ENCODE results near the gene FBXL17.

FBXL17 gene

DNA sequence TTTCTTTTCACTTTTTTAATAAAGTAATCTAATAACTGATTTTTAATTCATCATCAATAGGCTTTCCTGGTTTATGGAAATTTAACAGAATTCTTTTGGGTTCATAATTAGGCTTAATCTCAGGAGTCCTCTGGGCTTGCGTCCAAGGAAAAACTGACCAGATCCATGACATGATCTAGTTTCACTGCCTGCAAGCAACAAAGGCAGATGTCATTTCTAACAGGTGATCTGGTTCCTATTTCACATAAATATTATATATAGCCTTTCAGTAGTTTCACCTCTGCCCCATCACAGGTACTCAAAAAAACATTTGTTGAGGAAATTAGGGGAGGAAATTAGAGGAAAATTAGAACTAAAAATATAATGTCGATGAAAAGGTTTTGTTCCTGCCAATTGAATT lies 126.4 kb downstream of the FBXL17 start:
- in situ Hi-C loops (cut with MboI; ENCODE audit: low sequenced_read_pairs) = no loop called here

DNA sequence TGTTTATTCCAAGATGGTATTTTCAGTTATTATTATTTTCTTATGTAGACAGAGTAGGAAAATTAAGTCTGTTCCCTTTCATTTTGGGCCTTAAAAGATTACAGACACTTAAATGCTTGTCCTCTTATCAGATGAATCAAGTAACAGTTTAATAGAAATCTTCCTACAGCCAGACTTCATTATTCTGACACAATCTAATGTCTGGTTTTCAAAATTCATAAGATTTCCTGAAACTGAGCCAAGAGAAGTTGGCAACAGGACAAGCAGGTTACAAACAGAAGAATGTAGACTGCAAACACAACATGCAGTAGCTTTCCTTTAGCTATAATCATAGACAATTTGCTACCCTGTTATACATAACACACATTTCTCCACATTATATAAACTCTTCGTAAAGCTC lies 130.5 kb downstream of the FBXL17 start:
- in situ Hi-C loops (cut with MboI; ENCODE audit: low sequenced_read_pairs) = no loop called here

DNA sequence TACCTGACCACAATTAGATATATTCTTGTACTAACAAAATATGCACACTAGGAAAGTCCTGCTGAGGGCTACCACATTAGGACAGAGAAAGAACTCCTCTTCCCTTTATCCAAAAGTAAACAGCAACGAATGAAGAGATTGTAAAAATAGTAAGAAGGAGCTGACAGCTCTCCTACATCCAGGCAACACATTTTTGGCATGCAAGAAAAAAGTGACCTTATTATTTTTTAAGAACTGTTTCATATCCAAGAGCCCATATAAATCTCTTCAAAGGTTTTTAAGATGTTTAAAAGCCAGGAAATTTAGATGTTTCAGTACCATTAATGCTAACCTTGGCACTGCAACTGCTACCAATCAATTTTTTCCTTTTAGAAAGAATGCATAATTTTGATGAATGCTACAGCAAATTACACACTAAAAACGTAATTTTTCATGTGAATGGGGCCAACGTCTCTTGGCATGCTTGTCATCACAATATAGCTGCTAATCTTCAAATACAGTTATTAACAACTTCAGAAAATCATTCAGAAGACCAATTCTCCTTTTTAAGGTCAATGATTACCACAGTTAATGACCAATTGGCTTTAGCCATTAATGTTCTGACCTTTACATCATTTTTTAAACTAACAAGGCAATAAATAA lies 132.0 kb downstream of the FBXL17 start:
- in situ Hi-C loops (cut with MboI; ENCODE audit: low sequenced_read_pairs) = no loop called here

DNA sequence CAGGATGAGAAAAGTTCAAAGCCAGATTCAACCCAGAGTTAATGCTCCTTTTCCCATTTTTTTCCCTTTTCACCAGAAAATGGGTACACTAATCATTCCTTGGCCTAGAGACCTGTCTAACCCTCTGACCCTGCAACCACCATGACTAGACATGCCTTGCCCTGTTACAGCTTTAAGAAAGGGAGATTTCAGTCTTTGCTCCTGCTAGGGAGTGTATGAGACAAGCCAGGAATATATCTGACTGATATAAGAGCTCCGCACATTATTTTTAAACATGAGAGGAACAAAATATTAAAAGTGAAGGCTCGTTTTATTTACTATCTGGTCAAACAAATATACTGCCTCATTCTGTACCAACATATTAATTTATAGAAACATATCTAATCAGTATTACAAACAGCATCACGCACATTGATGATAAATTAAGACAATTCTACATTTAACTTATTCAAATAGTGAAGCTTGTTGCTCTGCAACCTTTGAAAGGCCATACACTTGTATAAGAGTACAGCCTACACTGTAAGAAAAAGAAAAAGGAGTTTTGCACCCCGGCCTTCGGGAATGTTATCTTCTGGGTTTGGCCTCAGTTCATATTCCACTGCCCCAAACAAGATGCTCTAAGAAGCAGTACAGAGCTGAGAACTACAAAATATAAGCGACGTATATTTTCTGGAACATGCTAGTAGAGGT lies 132.7 kb downstream of the FBXL17 start:
- in situ Hi-C loops (cut with MboI; ENCODE audit: low sequenced_read_pairs) = no loop called here

DNA sequence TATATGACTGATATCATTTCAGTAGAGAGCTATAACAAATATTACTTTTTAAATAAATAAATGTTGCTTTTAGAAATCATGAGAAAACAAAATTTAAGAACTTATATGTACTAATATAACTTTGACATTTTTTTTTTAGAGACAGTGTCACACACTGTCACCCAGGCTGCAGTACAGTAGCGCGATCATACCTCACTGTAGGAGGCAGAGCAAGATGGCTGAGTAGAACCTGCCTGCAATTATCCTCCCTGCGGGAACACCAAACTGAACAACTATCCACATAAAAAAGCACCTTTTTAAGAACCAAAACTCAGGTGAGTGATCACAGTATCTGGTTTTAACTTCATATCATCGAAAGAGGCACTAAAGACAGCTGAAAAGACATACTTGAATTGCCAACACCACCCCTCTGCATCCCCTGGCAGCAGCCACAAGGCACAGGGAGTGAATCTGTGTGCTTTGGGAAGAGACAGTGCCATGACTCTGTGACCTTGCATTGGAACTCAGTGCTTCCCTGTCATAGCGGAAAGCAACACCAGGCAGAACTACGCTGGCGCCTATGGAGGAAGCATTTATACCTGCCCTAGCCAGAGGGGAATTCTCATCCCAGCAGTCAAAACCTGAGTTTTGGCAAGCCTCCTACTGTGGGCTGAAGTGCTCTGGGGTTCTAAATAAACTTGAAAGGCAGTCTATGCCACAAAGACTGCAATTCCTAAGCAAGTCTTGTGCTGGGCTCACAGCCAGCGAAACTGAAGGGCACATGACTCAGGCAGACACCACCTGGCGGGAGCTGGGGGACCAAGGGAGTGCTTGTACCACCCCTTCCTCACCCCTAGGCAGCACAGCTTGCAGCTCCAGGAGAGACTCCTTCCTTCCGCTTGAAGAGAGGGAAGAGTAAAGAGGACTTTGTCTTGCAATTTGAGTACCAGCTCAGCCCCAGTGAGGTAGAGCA lies 142.7 kb downstream of the FBXL17 start:
- in situ Hi-C loops (cut with MboI; ENCODE audit: low sequenced_read_pairs) = no loop called here

DNA sequence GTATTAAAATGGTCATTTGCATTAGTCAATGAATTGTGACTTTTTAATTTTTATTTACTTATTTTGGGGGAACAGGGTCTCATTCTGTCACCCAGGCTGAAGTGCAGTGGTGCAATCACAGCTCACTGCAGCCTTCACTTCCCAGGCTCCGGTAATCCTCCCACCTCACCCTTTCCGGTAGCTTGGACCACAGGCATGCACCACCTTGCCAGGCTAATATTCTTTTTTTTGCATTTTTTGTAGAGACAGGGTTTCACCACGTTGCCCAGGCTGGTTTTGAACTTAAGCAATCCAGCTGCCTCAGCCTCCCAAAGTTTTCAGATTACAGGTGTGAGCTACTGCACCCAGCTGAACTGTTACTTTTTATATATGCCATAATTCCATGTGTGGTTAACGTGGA lies 143.4 kb downstream of the FBXL17 start:
- in situ Hi-C loops (cut with MboI; ENCODE audit: low sequenced_read_pairs) = no loop called here

DNA sequence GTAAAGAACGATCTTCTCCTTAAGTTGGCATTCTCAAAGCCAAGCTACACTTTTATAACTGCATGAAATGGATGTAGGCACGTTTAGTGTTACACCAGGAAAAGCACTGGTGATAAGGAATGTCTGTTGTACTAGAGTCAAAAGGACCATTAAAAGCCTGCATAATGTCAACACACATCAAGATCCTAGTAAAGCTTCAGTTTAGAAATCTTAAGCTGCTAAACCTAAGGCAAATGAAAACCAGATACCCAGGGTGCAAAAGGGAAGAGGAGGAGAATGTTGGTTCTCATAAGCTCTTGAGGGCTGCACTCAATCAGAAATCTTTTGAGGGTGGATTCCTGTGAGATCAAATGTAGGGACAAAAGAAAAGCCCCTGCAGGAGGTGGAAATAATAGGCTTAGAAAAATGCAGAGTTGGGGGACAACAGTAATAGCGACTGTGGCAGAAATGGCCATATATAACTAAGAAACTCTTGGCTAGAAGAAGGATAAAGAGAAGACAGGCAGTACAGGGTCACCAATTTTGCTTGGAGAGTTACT lies 148.2 kb downstream of the FBXL17 start:
- in situ Hi-C loops (cut with MboI; ENCODE audit: low sequenced_read_pairs) = no loop called here

DNA sequence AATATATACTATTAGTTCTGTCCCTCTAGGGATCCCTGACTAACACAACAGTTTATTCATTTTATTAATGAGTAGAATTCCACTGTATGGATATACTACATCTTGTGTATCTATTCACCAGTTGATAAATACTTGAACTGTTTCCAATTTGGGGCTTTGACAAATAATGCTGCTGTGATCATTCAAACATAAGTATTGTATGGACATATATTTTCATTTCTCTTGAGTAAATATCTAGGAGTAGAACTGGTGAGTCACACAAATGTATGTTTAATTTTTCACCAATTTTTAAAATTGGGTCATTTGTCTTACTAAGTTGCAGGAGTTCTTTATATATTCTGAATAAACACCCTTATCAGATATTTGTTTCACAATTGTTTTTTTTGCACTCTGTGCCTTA lies 149.1 kb downstream of the FBXL17 start:
- in situ Hi-C loops (cut with MboI; ENCODE audit: low sequenced_read_pairs) = no loop called here

DNA sequence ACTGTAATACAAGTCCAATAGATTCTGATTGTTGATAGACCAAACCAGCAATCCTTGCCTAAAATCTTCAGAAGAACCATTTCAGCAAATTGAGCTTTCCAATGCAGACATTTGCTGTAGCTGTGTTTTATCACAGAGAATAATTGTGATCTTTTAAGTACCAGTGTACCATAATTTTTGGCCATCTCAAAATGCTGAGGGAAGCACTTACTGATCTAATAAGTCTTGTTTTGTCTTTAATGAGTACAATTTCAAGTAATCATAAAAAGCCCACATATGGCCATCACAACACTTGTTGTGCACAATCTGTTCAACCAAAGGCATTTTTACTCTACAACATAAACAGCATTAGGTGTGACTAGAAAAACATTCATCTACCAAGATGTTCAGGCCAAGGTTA lies 159.9 kb downstream of the FBXL17 start:
- in situ Hi-C loops (cut with MboI; ENCODE audit: low sequenced_read_pairs) = no loop called here

DNA sequence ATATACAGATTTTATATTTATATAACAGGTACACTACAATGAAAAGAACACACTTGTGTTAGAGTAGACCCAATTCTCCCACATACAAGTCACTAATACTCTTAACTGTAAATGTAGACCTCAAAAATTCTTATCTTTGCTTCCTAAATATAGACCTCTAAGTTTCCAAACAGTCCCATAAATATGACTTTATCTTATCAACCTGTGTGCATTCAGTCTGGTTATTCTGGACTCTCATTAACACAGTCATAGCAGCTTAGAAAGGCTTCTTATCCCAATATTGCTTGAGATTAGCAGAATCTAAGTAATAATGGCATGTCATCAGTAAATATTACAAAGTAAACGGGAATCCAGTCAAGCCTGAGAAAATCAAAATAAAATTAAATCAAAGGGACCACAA lies 161.1 kb downstream of the FBXL17 start:
- in situ Hi-C loops (cut with MboI; ENCODE audit: low sequenced_read_pairs) = no loop called here

DNA sequence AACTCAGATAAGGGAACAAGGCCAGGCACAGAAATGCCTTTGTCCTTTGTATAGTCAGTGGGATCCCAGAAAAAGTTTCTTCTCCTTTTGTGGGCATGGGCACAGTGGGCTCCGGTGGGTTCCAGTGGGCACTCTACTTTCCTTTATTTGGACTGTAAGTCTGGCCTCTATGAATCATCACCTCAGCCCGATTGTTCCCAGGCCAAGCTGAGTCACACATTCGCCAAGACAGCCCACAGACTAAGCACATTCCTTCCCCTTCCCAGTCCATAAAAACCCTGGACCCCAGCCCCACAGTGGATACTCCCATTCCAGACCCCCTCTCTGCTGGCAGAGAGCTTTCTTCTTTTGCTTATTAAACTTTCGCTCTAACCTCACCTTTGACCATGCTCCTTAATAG lies 165.0 kb downstream of the FBXL17 start:
- in situ Hi-C loops (cut with MboI; ENCODE audit: low sequenced_read_pairs) = no loop called here

DNA sequence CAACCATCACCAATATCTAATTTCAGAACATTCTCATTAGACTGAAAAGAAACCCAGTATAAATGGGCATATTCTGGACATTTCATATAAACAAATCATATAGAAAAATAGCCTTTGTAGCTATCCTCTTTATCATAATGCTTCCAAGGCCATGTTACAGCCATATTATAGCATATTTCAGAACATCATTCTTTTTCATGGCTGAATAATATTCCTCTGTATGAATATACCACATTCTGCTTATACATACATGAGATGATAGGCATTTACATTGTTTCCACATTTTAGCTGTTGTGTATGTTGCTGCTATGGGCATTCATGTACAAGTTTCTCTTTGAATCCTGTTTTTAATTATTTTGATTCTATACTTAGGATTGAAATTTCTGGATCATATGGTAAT lies 167.0 kb downstream of the FBXL17 start:
- in situ Hi-C loops (cut with MboI; ENCODE audit: low sequenced_read_pairs) = no loop called here

DNA sequence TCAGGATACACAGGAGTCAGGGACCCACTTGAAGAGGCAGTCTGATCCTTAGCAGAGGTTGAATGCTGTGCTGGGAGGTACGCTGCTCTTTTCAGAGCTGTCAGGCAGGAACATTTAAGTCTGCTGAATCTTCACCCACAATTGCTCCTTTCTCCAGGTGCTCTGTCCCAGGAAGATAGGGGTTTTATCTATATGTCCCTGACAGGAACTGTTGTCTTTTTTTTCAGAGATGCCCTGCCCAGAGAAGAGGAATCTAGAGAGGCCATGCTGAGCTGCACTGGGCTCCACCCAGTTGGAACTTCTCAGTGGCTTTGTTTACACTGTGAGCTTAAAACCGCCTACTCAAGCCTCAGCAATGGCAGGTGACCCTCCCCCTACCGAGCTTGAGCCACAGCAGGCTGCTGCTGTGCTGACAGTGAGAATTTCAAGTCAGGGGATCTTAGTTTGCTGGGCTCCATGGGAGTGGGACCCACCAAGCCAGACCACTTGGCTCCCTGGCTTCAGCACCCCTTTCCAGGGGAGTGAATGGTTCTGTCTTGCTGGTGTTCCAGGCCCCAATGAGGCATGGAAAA lies 169.0 kb downstream of the FBXL17 start:
- in situ Hi-C loops (cut with MboI; ENCODE audit: low sequenced_read_pairs) = no loop called here

DNA sequence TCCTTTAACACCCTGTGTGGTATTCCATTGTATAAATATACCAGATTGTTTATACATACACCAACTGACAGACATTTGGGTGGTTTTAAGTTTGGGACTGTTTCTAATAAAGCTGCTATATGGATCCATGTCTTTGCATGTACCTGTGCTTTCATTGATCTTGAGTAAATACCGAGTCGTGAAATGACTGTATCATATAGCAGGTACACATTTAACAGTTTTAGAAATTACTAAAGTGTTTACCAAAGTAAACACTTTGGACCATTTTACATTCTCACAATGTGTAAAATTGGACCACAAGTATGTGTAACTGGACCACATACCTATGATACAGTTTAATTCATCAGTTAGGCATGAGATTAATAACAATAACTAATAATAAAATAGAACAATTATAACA lies 175.2 kb downstream of the FBXL17 start:
- in situ Hi-C loops (cut with MboI; ENCODE audit: low sequenced_read_pairs) = no loop called here

DNA sequence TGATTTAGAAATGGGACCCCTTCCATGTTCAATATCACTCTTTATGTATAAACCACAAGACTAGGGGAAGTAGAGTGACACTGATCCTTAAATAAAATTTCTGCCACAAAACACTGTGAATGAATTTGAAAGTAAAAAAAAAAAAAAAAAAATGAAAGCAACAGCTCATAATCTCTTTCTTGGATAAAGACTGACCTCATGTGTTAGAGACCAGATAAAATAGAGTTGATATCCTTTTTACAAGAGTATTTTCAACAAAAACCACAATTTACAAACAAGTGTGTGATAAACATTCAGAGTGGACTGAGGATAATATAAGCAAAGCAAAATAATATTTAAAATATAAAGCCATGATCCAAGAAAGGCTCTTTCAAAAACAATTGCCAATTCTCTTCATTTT lies 180.2 kb downstream of the FBXL17 start:
- in situ Hi-C loops (cut with MboI; ENCODE audit: low sequenced_read_pairs) = no loop called here

DNA sequence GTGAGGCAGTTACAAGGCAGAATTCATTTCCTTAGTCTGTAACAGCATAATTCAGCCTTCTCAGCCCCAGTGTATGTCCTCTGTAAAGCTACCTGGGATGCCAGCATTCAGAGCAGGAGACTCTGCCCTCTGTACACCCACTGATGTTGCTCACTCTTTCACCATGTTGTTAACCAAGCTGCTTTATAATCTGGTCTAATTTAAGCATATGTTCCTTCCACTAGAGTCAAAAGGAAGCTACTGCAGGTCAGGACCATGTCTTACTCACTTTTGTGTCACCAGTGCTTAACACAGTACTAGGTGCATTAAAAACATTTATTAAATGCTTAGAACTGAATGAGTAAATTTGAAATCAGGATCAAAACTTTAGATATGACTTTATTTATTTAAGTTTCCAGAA lies 185.6 kb downstream of the FBXL17 start:
- in situ Hi-C loops (cut with MboI; ENCODE audit: low sequenced_read_pairs) = no loop called here

DNA sequence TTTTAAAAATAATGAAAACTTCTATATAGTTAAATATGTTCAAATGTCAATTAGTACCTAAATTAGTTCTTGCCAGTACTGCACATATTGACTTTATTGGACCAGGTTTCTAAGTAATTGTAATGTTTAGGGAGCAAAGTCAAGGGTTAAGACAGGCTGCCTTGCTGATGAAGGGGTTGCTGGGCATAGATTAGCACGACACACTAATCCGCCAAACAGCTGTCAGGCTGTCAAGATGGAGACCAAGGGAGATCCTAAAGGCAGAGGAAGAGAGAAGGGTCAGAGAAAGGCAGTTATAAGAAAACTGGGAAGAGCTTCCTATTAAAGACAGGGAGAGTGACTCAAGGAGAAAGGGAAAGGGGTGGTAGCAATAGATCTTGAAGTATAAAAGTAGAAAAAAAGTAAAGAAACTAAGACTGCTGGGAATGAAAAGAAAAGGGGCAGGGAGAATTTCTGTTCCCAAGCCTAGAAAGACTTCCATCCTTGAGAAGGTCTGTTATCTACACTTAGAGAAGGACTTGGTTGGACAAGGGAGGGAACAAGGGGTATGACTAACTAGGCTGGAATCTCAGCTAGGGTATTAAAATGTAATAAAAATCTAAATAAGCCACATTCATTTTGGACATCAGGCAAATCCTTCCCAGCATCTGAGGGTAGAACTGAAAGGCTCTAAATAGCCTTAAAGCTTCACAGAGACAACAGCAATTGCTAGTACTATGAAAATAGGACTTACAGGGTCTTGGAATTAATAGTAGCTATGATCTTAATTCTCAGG lies 188.7 kb downstream of the FBXL17 start:
- in situ Hi-C loops (cut with MboI; ENCODE audit: low sequenced_read_pairs) = no loop called here

DNA sequence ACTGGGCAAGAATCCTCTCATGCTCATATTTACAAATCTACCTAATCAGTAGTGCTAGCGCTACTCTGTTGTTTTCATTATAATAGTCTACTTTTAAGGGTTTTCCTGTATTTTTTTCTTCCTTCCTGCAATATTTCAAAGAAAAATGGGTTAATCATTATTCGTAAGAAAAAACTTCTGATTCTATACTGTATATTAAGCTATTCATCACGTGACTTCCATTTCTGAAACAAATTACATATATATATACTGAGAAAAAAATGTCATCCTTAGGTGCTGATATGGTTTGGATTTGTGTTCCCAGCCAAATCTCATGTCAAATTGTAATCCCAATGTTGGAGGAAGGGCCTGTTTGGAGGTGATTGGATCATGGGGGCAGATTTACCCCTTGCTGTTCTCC lies 197.0 kb downstream of the FBXL17 start:
- in situ Hi-C loops (cut with MboI; ENCODE audit: low sequenced_read_pairs) = no loop called here

DNA sequence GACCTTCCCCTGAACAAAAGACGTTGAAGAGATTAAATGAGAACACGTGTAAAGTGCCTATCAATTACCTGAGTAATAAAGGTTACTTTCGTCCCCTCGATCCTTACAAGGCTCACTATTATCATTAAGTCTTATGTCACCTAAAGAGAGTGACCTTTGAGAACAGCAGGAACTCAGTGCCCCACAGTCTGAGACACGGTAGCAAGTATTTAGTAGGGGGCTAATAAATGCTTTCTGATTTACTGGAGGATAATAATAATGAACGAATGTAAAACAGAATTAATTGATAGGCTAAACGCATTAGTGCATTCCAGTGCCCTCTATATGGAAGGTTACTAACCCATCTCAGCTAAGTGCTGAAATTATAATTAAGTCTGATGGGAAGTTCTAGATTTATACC lies 199.9 kb downstream of the FBXL17 start:
- in situ Hi-C loops (cut with MboI; ENCODE audit: low sequenced_read_pairs) = no loop called here

DNA sequence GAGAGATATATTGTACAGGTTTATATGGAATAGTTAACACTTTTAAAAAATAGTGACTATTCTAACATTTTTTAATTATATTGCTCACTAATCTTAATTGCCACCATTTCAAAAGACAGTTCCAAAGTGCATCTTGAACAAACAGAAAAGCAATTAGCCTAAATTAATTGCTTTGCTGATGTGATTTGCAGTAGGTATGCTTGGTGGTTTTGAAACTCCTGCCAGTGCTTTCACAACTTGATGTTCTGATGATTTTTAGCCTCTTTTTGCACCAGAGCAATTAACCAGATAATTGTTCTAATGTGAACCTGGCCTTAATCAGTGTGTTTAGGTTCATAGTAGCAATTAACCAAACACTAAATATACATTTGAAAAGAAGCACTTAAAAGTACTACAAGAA lies 207.6 kb downstream of the FBXL17 start:
- in situ Hi-C loops (cut with MboI; ENCODE audit: low sequenced_read_pairs) = no loop called here
